ENCODE measurements around the gene DAZAP1.

The DAZAP1 gene

DNA sequence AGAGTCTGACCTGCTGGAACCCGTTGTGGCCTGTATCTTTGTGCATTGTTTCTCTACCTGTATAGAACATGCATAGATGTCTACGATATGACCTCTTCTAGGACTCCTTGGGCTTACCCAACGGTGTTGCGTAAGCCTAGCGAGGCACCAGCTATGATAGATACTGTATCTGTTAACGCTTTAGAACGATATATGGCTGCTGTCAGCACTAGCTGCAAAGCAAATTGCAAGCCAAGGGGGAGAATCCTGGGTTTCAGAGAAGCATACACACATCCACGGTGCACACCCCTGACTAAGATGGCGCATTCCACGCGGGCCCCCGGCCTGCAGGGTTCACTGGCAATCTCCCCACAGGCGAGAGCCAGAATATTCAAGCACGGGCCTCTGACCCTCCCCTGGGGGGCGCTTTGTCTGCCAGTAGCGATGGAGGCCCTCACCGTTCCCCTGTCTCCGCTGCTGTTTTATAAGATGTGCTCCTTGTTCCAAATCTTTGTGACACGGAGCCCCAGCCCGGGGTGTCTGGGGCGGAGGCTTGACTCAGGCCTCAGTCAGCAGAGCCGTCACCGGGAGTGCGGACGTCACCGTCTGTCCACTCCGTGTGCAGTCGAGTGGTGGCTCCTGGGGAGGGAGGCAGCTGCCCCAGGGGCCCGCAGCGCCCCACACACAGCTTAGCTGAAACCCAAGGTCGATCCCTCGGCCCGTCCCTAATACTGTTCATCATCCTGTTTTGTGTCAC is 17.9 kb downstream of the DAZAP1 start:
- DNase-seq (ENCODE audit: low read depth) = no peak
- H3K4me3 ChIP-seq (ENCODE audit: low read depth, low read length) = no peak overlapping the region
- in situ Hi-C loops (cut with HindIII; ENCODE audit: low sequenced_read_pairs) = no loop called here
- no peak for TF ChIP-seq CTCF (IDR thresholded peaks at IDR 0.05; ENCODE audit: low read depth, low read length, missing control alignments)

DNA sequence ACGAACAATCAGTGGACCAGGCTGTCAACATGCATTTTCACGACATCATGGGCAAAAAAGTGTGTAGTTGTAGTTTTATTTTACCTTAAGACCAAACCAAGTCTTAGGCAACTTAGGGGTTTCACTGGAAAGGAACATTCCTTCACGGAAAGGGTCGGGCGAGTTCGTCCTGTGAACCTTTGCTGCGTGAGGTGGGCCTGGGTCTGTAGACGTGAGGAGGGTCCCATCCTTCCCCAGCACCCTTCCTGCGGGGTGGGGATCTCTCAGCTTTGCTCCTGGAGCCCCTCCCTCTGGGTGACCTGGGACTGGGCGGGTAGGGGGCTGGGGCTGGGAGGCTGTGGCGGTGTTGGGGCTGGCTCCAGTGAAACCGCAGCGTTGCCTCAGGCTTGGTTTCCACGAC is 18.5 kb downstream of the DAZAP1 start:
- H3K4me3 ChIP-seq (ENCODE audit: low read depth, low read length) = no peak overlapping the region
- TF ChIP-seq CTCF (IDR thresholded peaks at IDR 0.05; ENCODE audit: low read depth, low read length, missing control alignments) = no peak
- in situ Hi-C loops (cut with HindIII; ENCODE audit: low sequenced_read_pairs) = no loop called here
- no peak for DNase-seq (ENCODE audit: low read depth)

DNA sequence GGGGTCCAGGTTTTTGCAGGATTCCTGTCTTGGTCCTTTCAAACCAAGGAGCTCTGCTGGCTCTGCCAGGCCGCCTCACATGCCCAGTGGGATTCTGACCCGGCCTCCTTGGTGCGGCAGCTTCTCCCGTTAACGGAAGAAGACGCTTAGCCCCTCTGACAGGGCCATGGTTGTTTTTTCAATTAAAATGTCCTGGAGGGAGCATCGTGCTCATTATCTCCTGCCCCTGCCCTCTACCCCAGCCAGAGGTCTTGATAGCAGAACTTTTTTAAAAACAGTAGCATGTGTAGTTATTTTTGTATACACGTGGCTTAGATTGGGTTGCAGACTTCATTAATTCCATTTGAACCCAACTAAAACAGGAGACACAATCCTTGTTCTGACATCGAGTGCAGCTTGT is 19.4 kb downstream of the DAZAP1 start:
- TF ChIP-seq CTCF (IDR thresholded peaks at IDR 0.05; ENCODE audit: low read depth, low read length, missing control alignments) = no peak
- no peak overlapping the region for H3K4me3 ChIP-seq (ENCODE audit: low read depth, low read length)
- no peak for DNase-seq (ENCODE audit: low read depth)
- in situ Hi-C loops (cut with HindIII; ENCODE audit: low sequenced_read_pairs) = no loop called here

DNA sequence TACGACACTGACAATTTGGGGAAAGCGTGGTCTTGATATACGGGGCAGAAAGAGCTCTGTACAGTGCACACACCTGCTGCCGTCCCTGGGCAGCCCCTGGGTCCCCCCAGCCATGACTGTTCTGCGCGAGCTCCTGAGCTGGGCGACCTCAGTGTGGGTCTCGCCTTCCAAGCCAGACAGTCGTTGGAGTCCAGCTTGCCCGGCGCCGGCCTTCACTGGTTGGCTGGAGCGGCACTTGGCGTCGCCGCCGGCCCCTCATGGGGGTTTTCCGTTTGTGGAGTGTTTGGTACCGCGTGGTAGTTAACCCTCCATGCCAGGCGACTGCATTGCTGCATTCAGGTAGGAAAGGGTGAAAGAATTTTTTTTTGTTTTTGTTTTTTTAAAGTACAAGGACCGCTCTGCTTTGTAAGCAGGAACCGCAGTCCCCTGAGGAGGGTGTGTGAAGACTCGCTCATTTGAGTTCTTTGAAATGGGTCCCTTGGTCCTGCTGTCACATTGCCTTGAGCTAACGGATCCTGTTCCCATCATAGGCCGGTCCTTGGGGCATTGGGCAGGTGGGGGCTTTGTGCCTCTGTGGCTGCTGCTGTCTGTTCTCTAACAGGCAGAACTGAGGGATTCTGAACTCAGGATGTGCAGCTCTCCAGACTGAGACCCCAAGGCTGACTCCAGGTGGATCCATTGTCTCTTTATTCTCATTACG is 20.0 kb downstream of the DAZAP1 start:
- no peak for TF ChIP-seq CTCF (IDR thresholded peaks at IDR 0.05; ENCODE audit: low read depth, low read length, missing control alignments)
- DNase-seq (ENCODE audit: low read depth) = no peak
- no peak overlapping the region for H3K4me3 ChIP-seq (ENCODE audit: low read depth, low read length)
- in situ Hi-C loops (cut with HindIII; ENCODE audit: low sequenced_read_pairs) = no loop called here

DNA sequence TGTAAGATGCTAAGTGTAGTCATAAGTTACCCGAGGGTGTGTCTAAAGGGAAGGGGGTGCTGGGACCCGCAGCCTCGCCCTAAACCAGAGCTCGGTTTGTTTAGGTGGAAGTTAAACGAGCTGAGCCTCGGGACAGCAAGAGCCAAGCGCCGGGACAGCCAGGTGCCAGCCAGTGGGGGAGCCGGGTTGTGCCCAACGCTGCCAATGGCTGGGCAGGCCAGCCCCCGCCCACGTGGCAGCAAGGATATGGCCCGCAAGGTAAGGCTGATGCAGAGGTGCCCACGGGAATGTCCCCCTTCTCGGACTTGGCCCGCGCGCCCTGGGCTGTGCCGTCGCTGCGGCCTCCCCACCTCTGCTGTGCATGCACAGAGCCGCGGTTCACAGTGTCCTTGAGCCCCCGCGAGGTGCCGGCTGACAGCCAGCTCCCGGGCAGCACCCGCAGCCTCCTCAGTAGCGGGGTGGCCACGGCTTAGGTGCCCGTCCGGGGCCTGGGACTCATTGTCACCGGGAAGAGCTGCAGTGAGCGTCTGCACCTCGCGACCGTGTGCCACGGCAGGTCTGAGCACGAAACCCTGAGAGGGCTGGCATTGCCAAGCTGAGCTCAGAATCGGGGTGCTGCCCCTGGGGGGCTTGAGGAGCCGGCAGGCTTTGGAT is 21.5 kb downstream of the DAZAP1 start:
- H3K4me3 ChIP-seq (ENCODE audit: low read depth, low read length) = no peak overlapping the region
- DNase-seq (ENCODE audit: low read depth) = no peak
- TF ChIP-seq CTCF (IDR thresholded peaks at IDR 0.05; ENCODE audit: low read depth, low read length, missing control alignments) = no peak
- in situ Hi-C loops (cut with HindIII; ENCODE audit: low sequenced_read_pairs) = no loop called here

DNA sequence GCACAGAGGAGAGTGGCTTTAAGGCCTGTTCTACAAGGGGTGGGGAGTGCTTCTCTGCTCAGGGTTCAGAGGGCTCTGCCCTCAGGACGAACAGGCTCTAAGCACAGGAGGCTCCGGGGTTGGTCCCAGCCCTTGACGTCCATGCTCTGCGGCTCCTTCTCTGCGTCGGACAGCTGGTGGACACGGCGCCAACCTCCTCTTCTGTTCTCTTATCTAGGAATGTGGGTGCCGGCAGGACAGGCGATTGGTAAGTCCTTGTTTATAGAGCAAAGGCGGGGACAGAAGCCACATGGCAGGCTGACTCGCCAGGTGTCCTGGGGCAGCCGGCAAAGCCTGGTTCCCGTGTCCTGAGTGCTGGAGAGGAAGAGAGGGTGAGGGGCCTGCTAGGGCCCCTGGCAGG is 22.4 kb downstream of the DAZAP1 start:
- in situ Hi-C loops (cut with HindIII; ENCODE audit: low sequenced_read_pairs) = no loop called here
- H3K4me3 ChIP-seq (ENCODE audit: low read depth, low read length) = no peak overlapping the region
- TF ChIP-seq CTCF (IDR thresholded peaks at IDR 0.05; ENCODE audit: low read depth, low read length, missing control alignments) = no peak

More for the DNA sequence above, 22.4 kb downstream of the DAZAP1 start:
- DNase-seq (ENCODE audit: low read depth) = no peak
